DMS153 (cell line): Measurements from ENCODE around the gene KRTAP12-3.
"Not testable (repeated sequence)": the region's sequence is repeated elsewhere in the genome, so short reads cannot be mapped to it uniquely, and the experiment has no call there.

Source experiments
- DNase-seq: peaks from one replicate; lab custom pipeline; 2025; lab: John Stamatoyannopoulos, UW

Gene KRTAP12-3

DNA sequence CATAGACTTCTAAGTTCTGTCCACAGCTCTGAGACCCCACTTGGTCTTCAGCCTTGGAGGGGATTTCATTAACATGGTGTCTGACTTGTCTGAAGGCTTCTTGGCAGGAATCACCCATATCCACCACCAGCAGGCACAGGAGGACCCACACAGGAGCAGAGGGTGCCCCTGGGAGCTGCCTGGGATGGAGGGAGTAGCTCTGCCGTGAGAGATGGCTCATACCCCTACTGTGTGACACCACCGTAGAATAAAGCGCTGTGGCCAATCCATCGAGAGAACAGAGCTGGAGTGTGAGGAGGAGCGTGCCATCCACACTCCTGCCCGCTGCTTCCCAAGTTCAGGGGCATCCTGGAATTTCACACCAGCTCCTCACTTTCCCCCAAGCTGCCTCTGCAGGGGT lies 27.3 kb downstream of the KRTAP12-3 start:
- not testable (repeated sequence) for DNase-seq

DNA sequence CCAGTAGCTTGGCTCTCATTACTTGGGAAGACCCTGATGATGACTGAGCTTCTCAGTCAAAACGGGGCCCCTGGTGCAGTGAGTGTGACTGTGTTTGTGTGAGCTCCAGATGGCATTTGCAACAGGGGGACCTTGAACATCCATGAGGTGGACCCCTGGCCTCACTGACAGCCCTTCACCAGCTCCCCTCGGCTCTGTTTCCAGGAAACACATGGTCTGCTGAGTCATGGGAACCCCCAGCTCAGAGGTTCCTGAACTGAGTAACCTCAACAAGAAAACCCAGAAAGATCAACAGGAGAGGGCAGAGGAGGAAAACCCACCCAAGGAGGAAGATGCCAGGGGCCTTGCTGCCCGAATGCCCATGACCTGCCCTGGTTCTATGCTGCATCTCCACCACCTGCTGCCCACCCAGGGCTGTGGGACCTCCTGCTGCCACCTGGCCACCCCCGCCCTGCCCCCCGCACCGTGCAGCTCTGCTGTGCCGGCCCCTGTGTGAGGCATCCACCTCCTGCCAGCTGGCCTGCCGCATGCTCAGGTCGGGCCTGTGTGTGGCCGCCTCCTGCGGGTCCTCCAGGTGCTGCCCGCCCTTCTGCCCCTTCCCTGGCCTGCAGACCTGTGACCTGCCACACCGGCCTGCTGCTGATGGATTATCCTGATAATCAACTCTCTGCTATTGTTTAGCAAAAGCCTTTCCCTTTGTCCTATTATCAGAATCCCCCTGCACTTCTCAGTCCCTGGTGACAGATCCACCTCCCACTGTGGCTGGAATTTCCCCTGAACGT lies 28.5 kb downstream of the KRTAP12-3 start:
- DNase-seq = no peak

DNA sequence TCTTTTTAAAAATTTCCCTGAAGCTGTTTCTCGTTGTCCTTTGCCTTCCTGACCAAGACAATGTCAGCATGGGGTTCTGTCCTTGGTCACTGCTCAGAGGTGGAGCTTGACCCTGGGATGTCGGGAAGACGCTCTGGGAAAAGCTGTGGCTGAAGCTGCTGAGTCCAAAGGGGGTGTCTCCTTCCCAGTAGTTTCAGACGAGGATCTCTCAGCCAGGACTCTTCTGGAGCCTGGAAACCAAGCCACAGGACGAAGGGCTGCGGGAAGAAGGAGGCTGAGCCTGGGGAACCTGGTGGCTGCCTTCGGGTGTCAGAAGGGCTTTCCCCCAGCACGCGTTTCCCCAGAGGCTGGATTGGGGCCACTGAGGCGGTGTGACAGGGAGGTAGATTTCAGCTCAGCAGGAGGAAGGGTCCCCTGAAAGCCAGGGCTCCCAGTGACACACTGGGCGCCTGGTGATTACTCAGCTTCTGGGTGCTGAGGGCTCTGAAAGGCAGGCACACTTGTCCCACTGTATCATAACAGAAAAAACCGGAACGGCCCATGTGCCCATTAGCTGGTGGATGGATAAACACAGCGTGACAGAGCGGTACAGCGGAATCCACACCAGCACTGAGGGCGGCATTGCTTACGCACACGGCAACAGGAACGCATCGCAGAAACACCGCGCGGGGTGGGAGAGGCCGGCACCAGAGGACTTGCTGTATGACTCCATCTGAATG lies 29.3 kb downstream of the KRTAP12-3 start:
- no peak for DNase-seq

DNA sequence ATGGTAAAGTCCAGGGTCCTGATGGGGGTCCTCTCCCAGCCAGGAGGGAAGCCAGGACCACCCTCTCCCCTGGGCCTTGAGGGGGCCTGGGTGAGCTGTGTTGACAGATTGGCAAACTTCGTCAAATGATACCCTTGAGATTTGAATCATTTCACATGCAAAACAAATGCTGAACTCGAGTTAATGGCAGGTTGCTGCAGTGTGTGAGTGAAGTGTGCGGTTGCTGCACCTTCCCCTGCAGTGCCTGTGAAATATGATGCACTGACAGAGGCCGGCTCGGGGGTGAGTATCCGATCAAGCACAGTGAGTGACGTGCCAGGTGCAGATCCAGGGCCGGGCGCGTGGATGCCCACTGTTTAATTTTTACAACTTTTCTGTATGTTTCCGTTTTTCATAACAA lies 29.9 kb downstream of the KRTAP12-3 start:
- no peak for DNase-seq

DNA sequence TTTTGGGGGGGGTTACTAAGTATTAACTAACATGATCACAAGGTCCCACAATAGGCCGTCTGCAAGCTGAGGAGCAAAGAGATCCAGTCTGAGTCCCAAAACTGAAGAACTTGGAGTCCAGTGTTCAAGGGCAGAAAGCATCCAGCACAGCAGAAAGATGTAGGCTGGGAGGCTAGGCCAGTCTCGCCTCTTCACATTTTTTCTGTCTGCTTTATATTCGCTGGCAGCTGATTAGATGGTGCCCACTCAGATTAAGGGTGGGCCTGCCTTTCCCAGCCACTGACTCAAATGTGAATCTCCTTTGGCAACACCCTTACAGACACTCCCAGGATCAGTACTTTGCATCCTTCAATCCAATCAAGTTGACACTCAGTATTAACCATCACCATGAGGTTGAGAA lies 32.0 kb downstream of the KRTAP12-3 start:
- DNase-seq = not testable (repeated sequence)

DNA sequence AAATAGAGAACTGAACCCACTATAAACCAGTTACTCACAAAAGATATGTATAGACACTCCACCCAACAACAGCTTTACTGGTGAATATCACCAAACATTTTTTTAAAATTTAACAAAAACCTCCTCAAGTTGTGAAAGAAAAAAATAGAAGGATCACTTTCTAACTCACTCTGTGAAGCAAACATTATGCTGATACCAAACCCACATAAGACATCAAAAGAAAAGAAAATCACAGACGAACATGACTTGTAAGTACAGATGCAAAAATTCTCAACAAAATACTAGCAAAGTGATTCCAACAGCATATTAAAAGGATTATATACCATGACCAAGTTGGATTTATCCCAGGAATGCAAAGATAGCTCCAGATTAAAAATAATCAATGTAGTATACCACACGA lies 34.0 kb downstream of the KRTAP12-3 start:
- no peak for DNase-seq

DNA sequence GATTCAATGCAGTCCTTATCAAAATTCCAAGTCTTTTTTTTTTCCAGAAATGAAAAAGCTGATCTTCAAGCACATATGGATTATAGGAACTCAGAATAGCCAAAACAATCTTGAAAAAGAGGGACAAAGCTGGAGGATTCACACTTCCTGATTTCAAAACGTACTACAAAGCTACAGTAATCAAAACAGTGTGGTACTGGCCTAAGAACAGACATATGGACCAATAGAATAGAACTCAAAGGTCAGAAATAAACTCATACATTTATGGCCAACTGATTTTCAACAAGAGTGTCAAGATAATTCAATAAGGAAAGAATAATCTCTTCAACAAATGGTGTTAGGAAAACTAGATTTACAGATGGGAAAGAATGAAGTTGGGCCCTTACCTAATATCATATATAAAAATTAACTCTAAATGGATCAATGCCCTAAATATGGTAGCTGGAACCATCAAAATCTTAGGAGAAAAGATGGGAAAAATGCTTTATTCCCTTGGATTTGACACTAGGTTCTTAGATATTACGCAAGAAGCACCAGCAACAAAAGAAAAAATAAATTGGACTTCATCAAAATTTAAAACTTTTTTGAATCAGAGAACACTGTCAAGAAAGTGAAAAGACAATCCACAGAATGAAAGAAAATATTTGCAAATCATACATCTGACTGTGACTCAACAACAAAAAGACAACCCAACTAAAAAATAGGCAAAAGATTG lies 35.2 kb downstream of the KRTAP12-3 start:
- DNase-seq = no peak

DNA sequence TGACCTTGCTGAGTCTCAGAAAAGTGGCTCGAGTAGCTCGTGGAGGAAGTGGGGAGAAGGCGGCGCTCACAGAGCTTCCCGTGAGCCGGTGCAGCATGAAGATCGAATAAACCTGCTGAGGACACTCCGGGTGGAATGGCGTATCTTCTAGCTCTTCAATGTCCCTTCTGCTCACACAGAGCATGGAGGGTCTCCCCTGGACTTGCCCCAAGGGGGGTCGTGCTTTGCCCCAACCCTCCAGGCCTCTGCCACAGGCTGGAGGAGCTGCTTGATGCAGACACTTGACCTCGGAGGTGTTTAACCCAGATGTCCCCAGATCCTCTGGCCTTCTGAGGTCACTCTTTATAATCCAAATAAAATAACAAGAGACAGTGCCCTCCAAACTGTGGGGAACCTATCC lies 37.0 kb downstream of the KRTAP12-3 start:
- DNase-seq = no peak

DNA sequence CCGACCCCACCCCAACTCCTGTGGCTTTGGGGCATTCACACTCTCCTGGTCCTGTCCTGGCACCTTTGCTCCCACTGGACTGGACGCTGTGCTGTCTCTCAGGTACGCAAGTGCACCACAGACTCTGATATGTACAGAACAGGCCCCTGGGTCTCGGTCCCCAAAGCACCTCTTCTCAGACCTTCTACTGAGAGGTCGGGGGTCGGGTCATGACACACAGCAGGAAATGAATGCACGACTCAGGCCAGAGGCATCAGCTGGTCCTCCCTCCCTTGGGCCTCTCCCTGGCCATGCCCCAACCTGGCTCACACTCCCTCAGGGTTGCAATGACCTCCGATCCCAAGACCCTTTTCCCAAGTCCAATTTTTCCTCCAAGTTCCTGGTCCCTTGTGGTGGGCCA lies 37.5 kb downstream of the KRTAP12-3 start:
- DNase-seq = no peak

DNA sequence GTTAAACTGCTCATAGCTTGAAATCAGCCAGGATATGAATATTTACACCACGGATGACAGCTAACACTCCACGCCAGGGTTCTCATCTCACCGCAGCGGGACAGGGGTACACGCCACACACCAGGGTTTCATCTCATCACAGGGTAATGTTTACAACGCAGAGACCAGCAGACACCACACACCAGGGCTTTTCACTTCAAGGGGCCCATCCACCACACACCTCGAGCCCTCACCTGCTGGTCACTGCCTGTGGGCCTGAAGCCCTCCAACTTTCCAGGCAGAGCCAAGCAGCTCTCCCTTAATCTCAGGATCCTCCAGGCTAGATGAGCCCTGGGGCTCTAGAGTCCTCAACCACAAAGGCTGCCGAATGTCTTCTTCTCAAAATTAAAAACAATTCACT lies 37.9 kb downstream of the KRTAP12-3 start:
- DNase-seq = no peak

DNA sequence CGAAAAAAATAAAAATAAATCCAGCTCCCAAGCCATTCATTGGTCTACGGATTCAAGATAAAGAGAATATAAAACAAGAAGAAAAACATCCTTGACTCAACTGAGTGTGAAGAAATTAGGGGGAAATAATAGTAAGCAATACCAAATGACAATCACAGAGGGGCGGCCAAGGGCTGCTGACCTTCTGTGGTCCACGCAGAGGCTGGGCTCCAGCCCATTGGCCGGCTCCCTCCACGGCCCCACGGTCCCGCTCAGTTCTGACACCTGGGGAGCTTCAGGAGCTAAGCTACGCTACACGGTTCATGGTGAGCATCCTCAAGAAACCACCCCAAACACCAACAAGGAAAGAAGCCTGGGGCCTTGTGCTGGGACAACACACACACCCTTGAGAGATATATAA lies 38.8 kb downstream of the KRTAP12-3 start:
- DNase-seq = no peak

DNA sequence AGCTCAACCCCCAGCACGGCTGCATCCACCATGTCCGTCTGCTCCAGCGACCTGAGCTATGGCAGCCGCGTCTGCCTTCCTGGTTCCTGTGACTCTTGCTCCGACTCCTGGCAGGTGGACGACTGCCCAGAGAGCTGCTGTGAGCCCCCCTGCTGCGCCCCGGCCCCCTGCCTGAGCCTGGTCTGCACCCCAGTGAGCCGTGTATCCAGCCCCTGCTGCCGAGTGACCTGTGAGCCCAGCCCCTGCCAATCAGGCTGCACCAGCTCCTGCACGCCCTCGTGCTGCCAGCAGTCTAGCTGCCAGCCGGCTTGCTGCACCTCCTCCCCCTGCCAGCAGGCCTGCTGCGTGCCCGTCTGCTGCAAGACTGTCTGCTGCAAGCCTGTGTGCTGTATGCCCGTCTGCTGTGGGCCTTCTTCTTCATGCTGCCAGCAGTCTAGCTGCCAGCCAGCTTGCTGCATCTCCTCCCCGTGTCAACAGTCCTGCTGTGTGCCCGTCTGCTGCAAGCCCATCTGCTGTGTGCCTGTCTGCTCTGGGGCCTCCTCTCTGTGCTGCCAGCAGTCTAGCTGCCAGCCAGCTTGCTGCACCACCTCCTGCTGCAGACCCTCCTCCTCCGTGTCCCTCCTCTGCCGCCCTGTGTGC lies 39.6 kb downstream of the KRTAP12-3 start, which contains the start of gene KRTAP10-12:
KRTAP10-12 (plus strand) TSS at position 1 of the 639 bp plus-strand sequence; CDS start at position 31, 30 bp downstream.
- not testable (repeated sequence) for DNase-seq

DNA sequence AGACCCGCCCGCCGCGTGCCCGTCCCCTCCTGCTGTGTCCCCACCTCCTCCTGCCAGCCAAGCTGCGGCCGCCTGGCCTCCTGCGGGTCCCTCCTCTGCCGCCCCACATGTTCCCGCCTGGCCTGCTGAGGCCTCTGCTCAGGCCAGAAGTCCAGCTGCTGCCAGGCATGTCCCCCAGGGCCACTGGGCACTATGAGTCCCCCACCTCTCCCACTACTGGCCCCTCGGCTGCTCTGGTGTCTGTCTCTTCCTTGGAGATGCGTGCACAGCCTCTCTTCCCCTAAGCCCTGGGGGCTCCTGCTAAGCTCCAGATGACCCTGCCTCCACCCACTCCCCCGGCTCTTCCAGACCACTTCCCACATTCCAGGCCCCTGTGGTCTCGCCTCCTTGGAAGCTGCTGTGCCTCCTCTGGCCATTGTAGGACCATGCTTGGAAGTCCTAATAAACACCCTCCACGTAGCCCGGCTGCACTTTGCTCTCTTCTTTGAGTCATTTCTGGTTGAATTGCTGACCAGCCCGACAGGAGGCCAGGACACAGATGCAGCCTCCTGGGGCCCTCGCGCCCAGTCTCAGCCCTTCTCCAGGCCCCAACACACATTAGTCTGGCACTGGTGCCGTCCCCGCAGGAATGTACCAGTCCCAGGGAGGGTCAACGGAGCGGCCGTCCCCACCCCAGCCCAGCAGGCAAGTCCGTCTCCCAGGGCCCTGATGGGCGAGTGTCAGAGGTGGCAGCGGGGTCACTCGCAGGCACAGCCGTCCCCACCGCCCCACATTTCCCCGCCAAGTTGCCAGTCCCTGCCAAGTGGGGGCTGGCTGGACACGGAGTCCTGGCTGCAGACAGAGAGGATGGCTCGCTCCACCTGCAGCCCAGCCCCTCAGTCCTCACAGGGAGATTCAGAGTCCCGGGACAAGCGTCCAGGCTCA lies 40.3 kb downstream of the KRTAP12-3 start:
- DNase-seq = no peak

DNA sequence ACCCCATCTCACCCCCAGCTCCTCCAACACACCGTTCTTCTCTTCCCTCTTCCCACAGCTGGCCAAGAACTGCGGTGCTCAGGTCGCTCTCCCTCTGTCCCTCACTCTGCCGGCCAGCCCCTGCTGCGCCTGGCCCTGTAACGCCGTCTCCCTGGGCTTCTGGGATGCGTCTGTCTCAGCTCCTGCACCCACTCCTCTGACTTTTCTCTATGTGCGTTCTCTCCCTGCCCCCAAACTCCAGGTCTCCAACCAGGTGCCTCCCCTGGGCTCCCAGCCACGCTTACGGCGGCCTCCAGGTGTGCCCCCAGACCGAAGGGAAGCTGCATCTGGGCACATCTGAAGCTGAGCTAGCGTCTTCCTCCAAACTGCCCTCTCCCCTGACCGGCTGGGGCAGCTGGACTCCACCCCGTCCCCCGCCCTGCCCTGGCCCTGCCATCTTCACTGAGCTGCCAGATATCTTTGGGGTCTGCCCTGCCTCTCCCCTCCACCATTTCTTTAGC lies 41.8 kb downstream of the KRTAP12-3 start:
- no peak for DNase-seq

DNA sequence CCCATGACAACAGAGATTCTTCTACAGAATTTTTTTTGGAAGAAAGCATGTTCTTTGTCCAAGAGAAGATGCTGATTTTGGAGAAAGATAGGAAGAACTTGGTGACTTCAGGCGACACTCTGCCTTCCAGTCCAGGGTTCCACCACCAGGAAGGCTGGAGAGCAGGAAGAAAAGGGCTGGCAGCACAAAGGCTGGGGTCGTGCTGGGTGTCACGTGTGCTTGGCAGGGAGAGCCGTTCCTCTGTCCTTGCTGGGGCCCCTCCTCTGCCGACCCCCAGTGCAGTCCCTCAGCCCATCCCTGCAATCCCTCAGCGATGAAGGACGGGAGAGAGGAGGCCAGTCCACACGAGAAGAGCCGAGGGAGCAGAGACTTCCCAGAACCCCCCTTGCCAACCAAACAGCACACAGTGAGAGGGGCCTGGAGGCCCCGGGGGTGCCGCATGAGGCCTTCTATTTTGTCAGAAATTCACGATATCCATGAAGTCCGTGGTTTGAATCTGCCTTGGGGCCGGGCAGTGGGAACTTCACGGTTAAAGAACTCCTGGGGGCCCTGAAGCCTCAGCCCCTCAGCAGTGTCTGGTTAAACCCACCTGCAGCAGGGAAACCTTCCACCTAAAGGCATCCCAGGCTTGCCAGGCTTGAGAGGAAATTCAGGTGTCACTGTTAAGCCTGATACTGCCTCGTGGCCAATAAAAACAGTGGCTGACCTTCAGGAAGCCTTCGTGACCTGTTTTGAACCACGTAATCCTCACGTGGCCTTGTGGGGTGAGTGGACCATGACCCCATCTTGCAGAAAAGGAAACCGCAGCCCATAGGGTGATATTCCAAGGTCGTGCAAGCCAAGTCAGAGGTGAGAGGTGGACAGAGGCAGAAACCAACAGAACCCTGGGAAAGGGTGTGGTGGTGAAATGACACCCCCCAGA lies 42.6 kb downstream of the KRTAP12-3 start:
- DNase-seq = no peak

DNA sequence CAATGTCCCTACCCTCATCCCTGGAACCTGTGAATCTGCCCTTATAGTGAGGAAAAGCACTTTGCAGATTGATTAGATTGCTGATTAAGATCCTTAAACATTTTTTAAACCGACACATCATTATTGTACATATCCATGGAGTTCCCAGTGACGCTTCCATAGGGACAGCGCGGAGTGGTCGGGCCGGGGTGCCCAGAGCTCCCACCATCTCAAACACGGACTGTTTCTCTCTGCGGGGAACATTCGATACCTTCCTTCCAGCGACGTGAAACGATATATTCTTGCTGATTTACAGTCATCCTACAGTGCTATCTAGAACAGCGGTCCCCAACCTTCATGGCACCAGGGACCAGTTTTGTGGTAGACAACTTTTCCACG lies 43.3 kb downstream of the KRTAP12-3 start:
- DNase-seq = no peak

DNA sequence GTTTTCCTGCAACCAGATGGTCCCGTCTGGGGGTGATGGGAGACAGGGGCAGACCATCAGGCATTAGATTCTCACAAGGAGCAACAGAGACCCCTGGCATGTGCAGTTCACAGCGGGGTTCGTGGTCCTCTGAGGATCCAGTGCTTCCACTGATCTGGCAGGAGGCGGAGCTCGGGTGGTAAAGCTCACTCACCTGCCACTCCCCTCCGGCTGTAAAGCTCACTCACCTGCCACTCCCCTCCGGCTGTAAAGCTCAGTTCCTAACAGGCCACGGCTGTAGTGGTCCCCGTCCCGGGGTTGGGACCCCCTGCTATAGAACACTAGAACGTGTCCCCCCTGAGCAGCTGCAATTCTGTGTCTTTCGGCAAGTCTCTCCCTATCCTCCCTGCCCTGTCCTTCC lies 43.8 kb downstream of the KRTAP12-3 start:
- DNase-seq = no peak

DNA sequence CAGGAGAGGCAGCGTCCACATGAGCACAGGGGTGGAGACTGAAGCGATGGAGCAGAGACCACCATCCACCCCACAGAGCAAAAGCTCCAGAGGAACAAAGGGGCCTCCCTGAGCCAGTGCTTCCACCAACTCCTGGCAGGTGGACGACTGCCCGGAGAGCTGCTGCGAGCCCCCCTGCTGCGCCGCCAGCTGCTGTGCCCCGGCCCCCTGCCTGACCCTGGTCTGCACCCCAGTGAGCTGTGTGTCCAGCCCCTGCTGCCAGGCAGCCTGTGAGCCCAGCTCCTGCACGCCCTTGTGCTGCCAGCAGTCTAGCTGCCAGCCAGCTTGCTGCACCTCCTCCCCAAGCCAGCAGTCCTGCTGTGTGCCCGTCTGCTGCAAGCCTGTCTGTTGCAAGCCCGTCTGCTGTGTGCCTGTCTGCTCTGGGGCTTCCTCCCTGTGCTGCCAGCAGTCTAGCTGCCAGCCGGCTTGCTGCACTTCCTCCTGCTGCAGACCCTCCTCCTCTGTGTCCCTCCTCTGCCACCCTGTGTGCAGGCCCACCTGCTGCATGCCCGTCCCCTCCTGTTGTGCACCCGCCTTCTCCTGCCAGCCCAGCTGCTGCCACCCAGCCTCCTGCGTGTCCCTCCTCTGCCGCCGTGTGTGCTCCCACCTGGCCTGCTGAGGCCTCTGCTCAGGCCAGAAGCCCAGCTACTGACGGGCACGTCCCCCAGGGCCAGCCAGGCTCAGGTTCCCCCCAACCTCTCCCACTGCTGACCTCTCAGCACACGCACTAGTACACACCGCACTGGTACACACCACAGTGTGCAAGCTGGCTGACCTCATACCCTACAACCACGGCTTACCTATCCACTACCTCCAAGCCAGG lies 44.6 kb downstream of the KRTAP12-3 start:
- no peak for DNase-seq
